CD14-positive monocyte (primary cell): ENCODE data around the gene SNX9. TPM values are rescaled to one million over a fixed set of nuclear protein-coding genes. Genes with fewer than 3 reads are reported as not detected.

ENCODE experiments used
- DNase-seq, 3 donors: peaks; one replicate each; pipeline ENCODE4 v3.0.0-alpha.2; 2011 to 2022
- H2AFZ ChIP-seq: 2 replicates; pipeline ENCODE4 v1.6.0; 2012; ENCODE audit warnings: mild to moderate bottlenecking, low read depth, low read length, inconsistent platforms; ENCODE audit not compliant: insufficient read depth, poor library complexity, severe bottlenecking
- H3K27ac ChIP-seq, 2 donors: 1 replicate in 1 of 2; 2 replicates in 1 of 2; pipeline ENCODE4 v1.5.1; 2012 to 2013; ENCODE audit warnings: low read length in 2 of 2, control low read depth in 1 of 2, inconsistent platforms in 1 of 2, low read depth in 1 of 2, mild to moderate bottlenecking in 1 of 2
- H3K27me3 ChIP-seq, 2 donors: one replicate each; pipeline versions ENCODE4 v1.6.0 to v1.6.1; 2011 to 2013; ENCODE audit warnings: low read length in 2 of 2; ENCODE audit not compliant: control insufficient read depth in 2 of 2, insufficient read depth in 2 of 2
- H3K36me3 ChIP-seq, 2 donors: replicated peaks in 1 of 2; 1 replicate in 1 of 2; 2 replicates in 1 of 2; pipeline versions ENCODE4 v1.5.1 to v1.6.1; 2012 to 2013; ENCODE audit warnings: low read length in 2 of 2, control low read depth in 1 of 2, inconsistent platforms in 1 of 2, mild to moderate bottlenecking in 1 of 2; ENCODE audit not compliant: insufficient read depth in 2 of 2, control insufficient read depth in 1 of 2
- H3K4me1 ChIP-seq, 2 donors: 1 replicate in 1 of 2; 2 replicates in 1 of 2; pipeline versions ENCODE4 v1.5.1 to v1.6.1; 2012 to 2013; ENCODE audit warnings: low read length in 2 of 2, control low read depth in 1 of 2, inconsistent platforms in 1 of 2, mild to moderate bottlenecking in 1 of 2, moderate library complexity in 1 of 2; ENCODE audit not compliant: insufficient read depth in 2 of 2, control insufficient read depth in 1 of 2
- H3K4me2 ChIP-seq: replicated peaks from 2 replicates; pipeline ENCODE3; 2012; ENCODE audit warnings: low read length, moderate library complexity, mild to moderate bottlenecking; ENCODE audit not compliant: poor library complexity, severe bottlenecking; ENCODE audit errors: extremely low read depth
- H3K4me3 ChIP-seq, 3 experiments: fragments of 200-600 bp in 1 of 3; sonication (generic) in 1 of 3; replicated peaks in 1 of 3; 1 replicate in 2 of 3; 2 replicates in 1 of 3; pipeline ENCODE4 v1.5.1; 2011 to 2013; ENCODE audit warnings: low read length in 3 of 3, mild to moderate bottlenecking in 3 of 3, control low read depth in 2 of 3, low read depth in 2 of 3, inconsistent platforms in 1 of 3, moderate library complexity in 1 of 3
- H3K79me2 ChIP-seq: 2 replicates; pipeline ENCODE4 v1.6.0; 2012; ENCODE audit warnings: mild to moderate bottlenecking, control low read depth, inconsistent platforms, low read length, moderate library complexity; ENCODE audit not compliant: insufficient read depth
- H3K9ac ChIP-seq: 2 replicates; pipeline ENCODE4 v1.6.0; 2017; ENCODE audit warnings: low read length, mild to moderate bottlenecking; ENCODE audit not compliant: insufficient read depth, poor library complexity, severe bottlenecking
- H3K9me3 ChIP-seq, 2 donors: replicated peaks in 1 of 2; 1 replicate in 1 of 2; 2 replicates in 1 of 2; pipeline versions ENCODE4 v1.5.1 to v1.6.1; 2012 to 2013; ENCODE audit warnings: low read length in 2 of 2, control low read depth in 1 of 2; ENCODE audit not compliant: control insufficient read depth in 1 of 2, insufficient read depth in 1 of 2
- H4K20me1 ChIP-seq: 2 replicates; pipeline ENCODE4 v1.6.0; 2012; ENCODE audit warnings: mild to moderate bottlenecking, low read length, control low read depth, moderate library complexity; ENCODE audit not compliant: insufficient read depth
- H3K27ac Mint-ChIP-seq, 7 donors: one replicate each; pipeline ENCODE4 v1.8.0; 2020; ENCODE audit warnings: mild to moderate bottlenecking in 7 of 7, mixed read lengths in 7 of 7, moderate library complexity in 6 of 7, inconsistent platforms in 2 of 7
- H3K27me3 Mint-ChIP-seq, 3 donors: one replicate each; pipeline ENCODE4 v1.8.0; 2021 to 2022; ENCODE audit warnings: low read depth in 3 of 3, mild to moderate bottlenecking in 3 of 3, mixed read lengths in 3 of 3, moderate library complexity in 3 of 3, inconsistent platforms in 1 of 3
- H3K36me3 Mint-ChIP-seq, 2 donors: one replicate each; pipeline ENCODE4 v1.8.0; 2020; ENCODE audit warnings: mixed read lengths in 2 of 2, inconsistent platforms in 1 of 2, mild to moderate bottlenecking in 1 of 2
- H3K4me1 Mint-ChIP-seq: one replicate; pipeline ENCODE4 v1.8.0; 2020; ENCODE audit warnings: mild to moderate bottlenecking, mixed read lengths
- H3K4me3 Mint-ChIP-seq, 2 donors: one replicate each; pipeline ENCODE4 v1.8.0; 2020; ENCODE audit warnings: mild to moderate bottlenecking in 2 of 2, mixed read lengths in 2 of 2, moderate library complexity in 1 of 2
- H3K9me3 Mint-ChIP-seq, 7 donors: one replicate each; pipeline ENCODE4 v1.8.0; 2020 to 2022; ENCODE audit warnings: mixed read lengths in 7 of 7, mild to moderate bottlenecking in 6 of 7, moderate library complexity in 6 of 7, inconsistent platforms in 2 of 7
- WGBS: methylation state at CpG from one replicate; pipeline ENCODE4 v1.1.5; 2013; ENCODE audit warnings: missing lambda C conversion rate; ENCODE audit not compliant: insufficient coverage; 5-methylcytosine and 5-hydroxymethylcytosine counted together
- intact Hi-C, 2 donors: fragments of 100-400 bp; cut with micrococcal nuclease; formaldehyde crosslinking; loops; one replicate each; pipeline versions ENCODE4 v1.15.0 to v1.15.1; 2023
- polyA plus RNA-seq, 3 donors: library from polyadenylated mRNA; depleted of rRNA in 1 of 3; unstranded in 2 of 3; stranded (reverse) in 1 of 3; fragments of 300-500 nt in 2 of 3; fragments of >200 nt in 1 of 3; fragmentation: Illumina TruSeq in 2 of 3; gene quantifications; 1 replicate in 2 of 3; 2 replicates in 1 of 3; pipeline ENCODE4 v1.2.3, GENCODE V29; 2012 to 2021
- TF ChIP-seq, protein P1 (sequence below): fragments of 200-600 bp; IDR thresholded peaks from one replicate; pipeline ENCODE4 v1.8.0; 2022; ENCODE audit warnings: antibody characterized with exemption, mild to moderate bottlenecking

Gene SNX9
- polyA plus RNA-seq, 3 donors, result 5.5 to 8.1 (median 7.2) TPM

DNA sequence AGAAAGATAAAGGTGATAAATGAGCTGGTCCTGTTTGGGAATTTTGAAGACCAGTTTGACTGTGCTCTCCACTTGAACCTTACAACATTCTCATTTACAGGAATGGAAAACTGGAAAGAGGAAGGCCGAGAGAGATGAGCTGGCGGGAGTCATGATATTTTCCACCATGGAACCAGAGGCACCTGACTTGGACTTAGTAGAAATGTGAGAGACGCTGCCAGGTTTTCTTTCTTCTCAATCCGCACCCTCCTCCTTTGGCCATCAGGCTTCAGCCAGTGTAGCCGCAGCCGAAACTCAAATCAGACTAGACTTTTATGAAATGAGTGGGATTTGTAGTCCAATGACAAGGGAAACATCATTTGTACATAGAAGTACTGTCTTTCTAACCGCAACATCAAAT lies 104.0 kb downstream of the SNX9 start:
- no peaks in the 10 kb centered on the region for H3K9me3 Mint-ChIP-seq
- Histone ChIP-seq H3K4me3 (no peak overlapping the region), H3K79me2 (no peaks in the 10 kb centered on the region), H3K9ac (no peak overlapping the region), H3K27ac (no peak overlapping the region), H3K27me3 (no peaks in the 10 kb centered on the region), H3K9me3 (no peaks in the 10 kb centered on the region), H3K4me2 (no peak overlapping the region), H3K4me1 (no peaks in the 10 kb centered on the region), H2AFZ (no peak overlapping the region), H4K20me1 (no peaks in the 10 kb centered on the region), H3K36me3 (peaks cover 23 to 83% of the 10 kb centered on the region in 2 donors)
- intact Hi-C loops, result no loop called here
- DNase-seq, result no peak
- peaks cover 0 to 2% (median 1%) of the 10 kb centered on the region in 3 donors for H3K27me3 Mint-ChIP-seq
- WGBS, result no CpG with 5 or more reads among the region's 7 CpGs
- peaks cover 46 to 60% of the 10 kb centered on the region in 2 donors for H3K36me3 Mint-ChIP-seq
- TF ChIP-seq, protein P1, sequence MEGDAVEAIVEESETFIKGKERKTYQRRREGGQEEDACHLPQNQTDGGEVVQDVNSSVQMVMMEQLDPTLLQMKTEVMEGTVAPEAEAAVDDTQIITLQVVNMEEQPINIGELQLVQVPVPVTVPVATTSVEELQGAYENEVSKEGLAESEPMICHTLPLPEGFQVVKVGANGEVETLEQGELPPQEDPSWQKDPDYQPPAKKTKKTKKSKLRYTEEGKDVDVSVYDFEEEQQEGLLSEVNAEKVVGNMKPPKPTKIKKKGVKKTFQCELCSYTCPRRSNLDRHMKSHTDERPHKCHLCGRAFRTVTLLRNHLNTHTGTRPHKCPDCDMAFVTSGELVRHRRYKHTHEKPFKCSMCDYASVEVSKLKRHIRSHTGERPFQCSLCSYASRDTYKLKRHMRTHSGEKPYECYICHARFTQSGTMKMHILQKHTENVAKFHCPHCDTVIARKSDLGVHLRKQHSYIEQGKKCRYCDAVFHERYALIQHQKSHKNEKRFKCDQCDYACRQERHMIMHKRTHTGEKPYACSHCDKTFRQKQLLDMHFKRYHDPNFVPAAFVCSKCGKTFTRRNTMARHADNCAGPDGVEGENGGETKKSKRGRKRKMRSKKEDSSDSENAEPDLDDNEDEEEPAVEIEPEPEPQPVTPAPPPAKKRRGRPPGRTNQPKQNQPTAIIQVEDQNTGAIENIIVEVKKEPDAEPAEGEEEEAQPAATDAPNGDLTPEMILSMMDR, result no peak
- peaks cover 5% of the 10 kb centered on the region for H3K4me1 Mint-ChIP-seq
- no peak overlapping the region for H3K27ac Mint-ChIP-seq
- H3K4me3 Mint-ChIP-seq, result no peak overlapping the region

DNA sequence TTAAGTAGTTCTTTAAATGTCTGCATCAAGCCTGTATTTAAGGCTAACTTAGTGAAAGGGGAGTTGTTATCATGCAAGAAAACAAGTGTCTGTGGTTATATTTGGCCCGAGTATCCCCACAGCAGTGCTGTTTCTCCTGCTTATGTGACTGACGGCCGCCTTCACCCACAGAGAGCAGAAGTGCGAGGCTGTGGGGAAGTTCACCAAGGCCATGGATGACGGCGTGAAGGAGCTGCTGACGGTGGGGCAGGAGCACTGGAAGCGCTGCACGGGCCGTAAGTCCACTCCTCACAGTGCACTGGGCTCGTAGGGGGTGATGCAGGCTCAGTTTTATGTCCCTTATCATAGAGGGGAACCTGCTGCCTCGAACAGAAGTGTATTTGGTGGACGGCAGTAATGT lies 105.4 kb downstream of the SNX9 start:
- no peaks in the 10 kb centered on the region for H3K79me2 ChIP-seq
- H4K20me1 ChIP-seq, result no peaks in the 10 kb centered on the region
- Mint-ChIP-seq H3K9me3 (no peaks in the 10 kb centered on the region), H3K27me3 (peaks cover 0 to 2% (median 1%) of the 10 kb centered on the region in 3 donors), H3K4me1 (peaks cover 5% of the 10 kb centered on the region), H3K27ac (no peak overlapping the region), H3K4me3 (no peak overlapping the region), H3K36me3 (peaks cover 48 to 60% of the 10 kb centered on the region in 2 donors)
- H3K27ac ChIP-seq, result no peak overlapping the region
- intact Hi-C loops, result no loop called here
- H2AFZ ChIP-seq, result no peak overlapping the region
- no peak overlapping the region for H3K4me3 ChIP-seq
- TF ChIP-seq, protein P1, result no peak
- H3K9me3 ChIP-seq, result no peaks in the 10 kb centered on the region
- peak in 2 of 3 donors; percentile 6 to 48 for DNase-seq
- WGBS, result 8% methylated on average over 6 of the region's 13 CpGs
- H3K36me3 ChIP-seq, result peaks cover 16 to 83% of the 10 kb centered on the region in 2 donors
- H3K4me2 ChIP-seq, result no peak overlapping the region
- no peak overlapping the region for H3K9ac ChIP-seq
- H3K27me3 ChIP-seq, result no peaks in the 10 kb centered on the region
- no peaks in the 10 kb centered on the region for H3K4me1 ChIP-seq
